Stomach (tissue), 4 donors: Measurements from ENCODE around the gene DCLK3.

ENCODE experiments used
- CTCF ChIP-seq, 7 experiments: fragments of 450-650 bp in 4 of 7; fragments of 200-600 bp in 3 of 7; sonication (generic) in 3 of 7; IDR thresholded peaks; one replicate each; pipeline ENCODE4 v1.5.1; 2016 to 2019; ENCODE audit warnings: antibody characterized with exemption in 7 of 7, control low read depth in 2 of 7, mild to moderate bottlenecking in 1 of 7
- POLR2A ChIP-seq, 4 donors: fragments of 450-650 bp; IDR thresholded peaks; one replicate each; pipeline ENCODE4 v1.6.1; 2016; ENCODE audit warnings: antibody characterized with exemption in 4 of 4, control low read depth in 2 of 4, mild to moderate bottlenecking in 1 of 4, moderate library complexity in 1 of 4

- no peak for TF ChIP-seq CTCF (IDR thresholded peaks at IDR 0.05)
- TF ChIP-seq POLR2A (IDR thresholded peaks at IDR 0.05): no peak
Observed at GRCh38 chr3:36751326-36751725, 13.0 kb downstream of the DCLK3 start.
